Kidney (tissue), 14 donors: ENCODE data around the gene SMARCA5. TPM values are rescaled to one million over a fixed set of nuclear protein-coding genes. Genes with fewer than 3 reads are reported as not detected.

ENCODE experiments used
- DNase-seq, 5 donors: peaks; one replicate each; pipeline ENCODE4 v3.0.0-alpha.2; 2013 to 2020
- FAIRE-seq: peaks from 2 replicates; lab custom pipeline; 2012; peaks lifted over from hg19 to GRCh38; lab: Jason Lieb, UNC
- H3K27ac ChIP-seq, 2 donors: one replicate each; pipeline ENCODE4 v1.7.0; 2013; ENCODE audit warnings: low read depth in 2 of 2, low read length in 2 of 2, inconsistent platforms in 1 of 2
- H3K27me3 ChIP-seq: one replicate; pipeline ENCODE4 v1.7.1; 2013; ENCODE audit warnings: low read length, inconsistent platforms; ENCODE audit not compliant: control insufficient read depth, insufficient read depth
- H3K36me3 ChIP-seq, 3 donors: one replicate each; pipeline versions ENCODE4 v1.7.0 to v1.7.1; 2013; ENCODE audit warnings: low read length in 3 of 3, control low read depth in 1 of 3, inconsistent platforms in 1 of 3; ENCODE audit not compliant: insufficient read depth in 3 of 3, control insufficient read depth in 2 of 3
- H3K4me1 ChIP-seq, 3 donors: one replicate each; pipeline versions ENCODE4 v1.7.0 to v1.7.1; 2013; ENCODE audit warnings: low read length in 3 of 3, inconsistent platforms in 1 of 3, low read depth in 1 of 3; ENCODE audit not compliant: control insufficient read depth in 2 of 3, insufficient read depth in 2 of 3
- H3K4me3 ChIP-seq, 3 donors: one replicate each; pipeline versions ENCODE4 v1.7.0 to v1.8.1; 2013; ENCODE audit warnings: low read length in 3 of 3, control low read depth in 1 of 3, inconsistent platforms in 1 of 3
- H3K9ac ChIP-seq, 3 donors: one replicate each; pipeline versions ENCODE4 v1.7.0 to v1.7.1; 2013; ENCODE audit warnings: low read length in 3 of 3, control low read depth in 1 of 3, inconsistent platforms in 1 of 3
- H3K9me3 ChIP-seq, 3 donors: one replicate each; pipeline versions ENCODE4 v1.7.0 to v1.7.1; 2013; ENCODE audit warnings: low read length in 3 of 3, control low read depth in 1 of 3, inconsistent platforms in 1 of 3; ENCODE audit not compliant: control insufficient read depth in 2 of 3, insufficient read depth in 1 of 3
- intact Hi-C: fragments of 100-400 bp; cut with DNase I; formaldehyde crosslinking; loops from one replicate; pipeline ENCODE4 v1.11.1; 2022
- polyA plus RNA-seq: library from polyadenylated mRNA; stranded (reverse); fragments of 350-450 nt; fragmentation: Illumina TruSeq; extraction: RNeasy Lipid Tissue Mini Kit (QIAGEN cat#74804); gene quantifications from one replicate; pipeline ENCODE4 v1.2.3, GENCODE V29; 2014; ENCODE audit warnings: low read depth, low replicate concordance; ENCODE audit not compliant: insufficient read depth
- total RNA-seq: library from RNA; stranded (reverse); fragmentation: NEBNext Ultra II Directional; extraction: Animal tissue kit (Norgen Biotek cat#: 25700); gene quantifications from one replicate; pipeline ENCODE4 v1.2.1, GENCODE V29; 2021
- TF ChIP-seq, protein P1 (sequence below): IDR thresholded peaks from 3 replicates; pipeline ENCODE4 v1.5.1; 2012; ENCODE audit warnings: mild to moderate bottlenecking, moderate library complexity, borderline replicate concordance; ENCODE audit not compliant: insufficient read depth; ENCODE audit errors: extremely low read depth
- donor health status: control.
- donor health status: control.
- donor health status: control.
- donor health status: control.
- donor health status: control.
- donor health status: DM: yes; HTN: yes; CAD: no.
- donor health status: Normal renal cell carcinoma (clear cell type).

Gene SMARCA5
- total and polyA plus RNA-seq, 2 donors from 2014 or later: 25.9 to 42.4 TPM

DNA sequence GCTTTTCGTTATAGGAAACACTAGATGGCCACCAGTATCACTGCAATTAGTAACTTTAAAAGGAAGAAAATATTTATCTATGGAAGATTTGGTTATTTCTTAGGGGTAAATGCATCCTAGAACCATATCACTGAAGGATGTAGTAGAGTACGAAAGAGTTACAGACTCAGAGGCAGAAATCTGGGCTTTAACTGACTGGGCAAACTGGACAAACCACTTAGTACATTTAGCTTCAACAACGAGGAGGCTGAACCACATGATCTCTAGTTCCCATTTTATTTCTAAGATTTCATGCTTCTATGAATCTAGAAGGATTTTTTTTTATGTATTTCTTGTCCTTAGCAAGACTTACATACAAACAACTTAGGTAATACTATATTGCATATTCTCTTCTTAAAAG lies 93.0 kb downstream of the SMARCA5 start:
- H3K36me3 ChIP-seq: no peaks in the 10 kb centered on the region
- FAIRE-seq (no peak), DNase-seq (no peak)
- intact Hi-C loops: no loop called here
- H3K27ac ChIP-seq: no peak overlapping the region
- TF ChIP-seq, protein P1, sequence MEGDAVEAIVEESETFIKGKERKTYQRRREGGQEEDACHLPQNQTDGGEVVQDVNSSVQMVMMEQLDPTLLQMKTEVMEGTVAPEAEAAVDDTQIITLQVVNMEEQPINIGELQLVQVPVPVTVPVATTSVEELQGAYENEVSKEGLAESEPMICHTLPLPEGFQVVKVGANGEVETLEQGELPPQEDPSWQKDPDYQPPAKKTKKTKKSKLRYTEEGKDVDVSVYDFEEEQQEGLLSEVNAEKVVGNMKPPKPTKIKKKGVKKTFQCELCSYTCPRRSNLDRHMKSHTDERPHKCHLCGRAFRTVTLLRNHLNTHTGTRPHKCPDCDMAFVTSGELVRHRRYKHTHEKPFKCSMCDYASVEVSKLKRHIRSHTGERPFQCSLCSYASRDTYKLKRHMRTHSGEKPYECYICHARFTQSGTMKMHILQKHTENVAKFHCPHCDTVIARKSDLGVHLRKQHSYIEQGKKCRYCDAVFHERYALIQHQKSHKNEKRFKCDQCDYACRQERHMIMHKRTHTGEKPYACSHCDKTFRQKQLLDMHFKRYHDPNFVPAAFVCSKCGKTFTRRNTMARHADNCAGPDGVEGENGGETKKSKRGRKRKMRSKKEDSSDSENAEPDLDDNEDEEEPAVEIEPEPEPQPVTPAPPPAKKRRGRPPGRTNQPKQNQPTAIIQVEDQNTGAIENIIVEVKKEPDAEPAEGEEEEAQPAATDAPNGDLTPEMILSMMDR: no peak
- no peaks in the 10 kb centered on the region for H3K9me3 ChIP-seq
- H3K4me3 ChIP-seq: no peak overlapping the region
- no peak overlapping the region for H3K9ac ChIP-seq
- H3K4me1 ChIP-seq: no peaks in the 10 kb centered on the region
- no peaks in the 10 kb centered on the region for H3K27me3 ChIP-seq

Other genes with a start within 250 kb of the SMARCA5 start
- gene GAB1, start 176.8 kb upstream of the SMARCA5 start, total RNA-seq: 38.0 TPM
- 3.6 TPM for gene GAB1, start 176.8 kb upstream of the SMARCA5 start, polyA plus RNA-seq
- gene FREM3, start 187.0 kb downstream of the SMARCA5 start, total RNA-seq: 0.06 TPM
- gene FREM3, start 187.0 kb downstream of the SMARCA5 start, polyA plus RNA-seq: not detected